Measurements from ENCODE around the gene SNX7. TPM values are rescaled to one million over a fixed set of nuclear protein-coding genes. Genes with fewer than 3 reads are reported as not detected.

SNX7 gene
- total and polyA plus RNA-seq, 2 donors (not counting 1 experiment from before 2014, with no cell fraction given) = 48.6 to 60.9 TPM

DNA sequence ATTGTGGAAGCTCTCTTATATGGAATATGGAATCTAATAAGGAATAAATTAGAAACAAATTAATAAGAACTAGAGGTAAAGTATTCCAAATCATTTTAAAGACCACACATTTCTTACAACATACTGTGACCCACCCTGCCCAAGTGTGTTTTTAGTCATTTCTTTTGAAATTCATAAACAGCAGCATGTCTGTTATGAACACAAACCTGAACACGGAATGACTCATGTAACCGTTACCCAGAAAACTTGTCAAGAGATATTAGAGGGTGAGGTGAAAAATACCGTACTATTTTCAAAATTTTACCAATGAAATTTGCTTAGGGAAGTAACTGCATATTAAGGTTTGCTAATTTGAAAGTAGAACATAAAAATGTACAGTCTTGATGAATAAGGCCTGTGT, 48.4 kb downstream of the SNX7 start:
- no peak overlapping the region for H2AFZ ChIP-seq (ENCODE audit: low read length)
- H3K4me3 ChIP-seq (replicated peaks in 1 of 4; ENCODE audit: control extremely low read depth in 1 of 4, insufficient read depth in 1 of 4, low read depth in 3 of 4, low read length in 4 of 4) = no peak overlapping the region
- H3K36me3 ChIP-seq (ENCODE audit: control insufficient read depth, insufficient read depth, low read length) = no peaks in the 10 kb centered on the region
- DNase-seq (ENCODE audit: low read depth in 2 of 2) = no peak
- H3K4me2 ChIP-seq (ENCODE audit: extremely low read depth, insufficient read depth, low read length) = no peak overlapping the region
- TF ChIP-seq, protein P1, sequence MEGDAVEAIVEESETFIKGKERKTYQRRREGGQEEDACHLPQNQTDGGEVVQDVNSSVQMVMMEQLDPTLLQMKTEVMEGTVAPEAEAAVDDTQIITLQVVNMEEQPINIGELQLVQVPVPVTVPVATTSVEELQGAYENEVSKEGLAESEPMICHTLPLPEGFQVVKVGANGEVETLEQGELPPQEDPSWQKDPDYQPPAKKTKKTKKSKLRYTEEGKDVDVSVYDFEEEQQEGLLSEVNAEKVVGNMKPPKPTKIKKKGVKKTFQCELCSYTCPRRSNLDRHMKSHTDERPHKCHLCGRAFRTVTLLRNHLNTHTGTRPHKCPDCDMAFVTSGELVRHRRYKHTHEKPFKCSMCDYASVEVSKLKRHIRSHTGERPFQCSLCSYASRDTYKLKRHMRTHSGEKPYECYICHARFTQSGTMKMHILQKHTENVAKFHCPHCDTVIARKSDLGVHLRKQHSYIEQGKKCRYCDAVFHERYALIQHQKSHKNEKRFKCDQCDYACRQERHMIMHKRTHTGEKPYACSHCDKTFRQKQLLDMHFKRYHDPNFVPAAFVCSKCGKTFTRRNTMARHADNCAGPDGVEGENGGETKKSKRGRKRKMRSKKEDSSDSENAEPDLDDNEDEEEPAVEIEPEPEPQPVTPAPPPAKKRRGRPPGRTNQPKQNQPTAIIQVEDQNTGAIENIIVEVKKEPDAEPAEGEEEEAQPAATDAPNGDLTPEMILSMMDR (conservative IDR thresholded peaks at IDR 0.05 in 1 of 2, IDR thresholded peaks at IDR 0.05 in 1 of 2; ENCODE audit: low read depth in 1 of 2, low read length in 2 of 2) = no peak
- no peak for TF ChIP-seq EZH2 (IDR thresholded peaks at IDR 0.05; ENCODE audit: low read length, missing control alignments)
- no peaks in the 10 kb centered on the region for H3K79me2 ChIP-seq (ENCODE audit: control insufficient read depth, insufficient read depth, low read length)
- H3K9ac ChIP-seq (ENCODE audit: insufficient read depth, low read length) = no peak overlapping the region
- no peaks in the 10 kb centered on the region for H3K27me3 ChIP-seq (ENCODE audit: control insufficient read depth, insufficient read depth, low read length)
- H4K20me1 ChIP-seq (ENCODE audit: control insufficient read depth, extremely low read depth, insufficient read depth, low read length) = no peaks in the 10 kb centered on the region
- no peaks in the 10 kb centered on the region for H3K9me3 ChIP-seq (ENCODE audit: control insufficient read depth, insufficient read depth, low read depth, low read length)
- H3K27ac ChIP-seq (ENCODE audit: insufficient read depth, low read length) = no peak overlapping the region
- H3K4me1 ChIP-seq (ENCODE audit: control insufficient read depth, extremely low read depth, insufficient read depth, low read length) = no peaks in the 10 kb centered on the region

DNA sequence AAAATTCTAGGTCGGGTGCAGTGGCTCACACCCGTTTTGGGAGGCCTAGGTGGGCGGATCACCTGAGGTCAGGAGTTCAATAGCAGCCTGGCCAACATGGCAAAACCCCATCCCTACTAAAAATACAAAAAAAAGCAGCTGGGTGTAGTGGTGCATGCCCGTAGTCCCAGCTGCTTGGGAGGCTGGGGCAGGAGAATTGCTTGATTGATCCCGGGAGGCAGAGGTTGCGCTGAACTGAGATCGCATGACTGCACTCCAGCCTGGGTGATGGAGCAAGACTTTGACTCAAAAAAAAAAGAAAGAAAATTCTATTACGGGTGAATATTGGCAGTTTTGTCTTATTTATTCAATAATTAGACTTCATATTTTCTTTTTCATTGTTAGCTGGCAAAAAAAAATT, 62.1 kb downstream of the SNX7 start:
- Histone ChIP-seq H3K79me2 (ENCODE audit: control insufficient read depth, insufficient read depth, low read length) (no peaks in the 10 kb centered on the region), H2AFZ (ENCODE audit: low read length) (no peak overlapping the region), H3K9me3 (ENCODE audit: control insufficient read depth, insufficient read depth, low read depth, low read length) (no peaks in the 10 kb centered on the region), H4K20me1 (ENCODE audit: control insufficient read depth, extremely low read depth, insufficient read depth, low read length) (no peaks in the 10 kb centered on the region), H3K27me3 (ENCODE audit: control insufficient read depth, insufficient read depth, low read length) (no peaks in the 10 kb centered on the region), H3K4me1 (ENCODE audit: control insufficient read depth, extremely low read depth, insufficient read depth, low read length) (no peaks in the 10 kb centered on the region), H3K4me3 (replicated peaks in 1 of 4; ENCODE audit: control extremely low read depth in 1 of 4, insufficient read depth in 1 of 4, low read depth in 3 of 4, low read length in 4 of 4) (no peak overlapping the region), H3K36me3 (ENCODE audit: control insufficient read depth, insufficient read depth, low read length) (no peaks in the 10 kb centered on the region), H3K9ac (ENCODE audit: insufficient read depth, low read length) (no peak overlapping the region), H3K27ac (ENCODE audit: insufficient read depth, low read length) (no peak overlapping the region), H3K4me2 (ENCODE audit: extremely low read depth, insufficient read depth, low read length) (no peak overlapping the region)
- TF ChIP-seq, protein P1 (conservative IDR thresholded peaks at IDR 0.05 in 1 of 2, IDR thresholded peaks at IDR 0.05 in 1 of 2; ENCODE audit: low read depth in 1 of 2, low read length in 2 of 2) = no peak
- no peak for TF ChIP-seq EZH2 (IDR thresholded peaks at IDR 0.05; ENCODE audit: low read length, missing control alignments)
- DNase-seq (ENCODE audit: low read depth in 2 of 2) = no peak

DNA sequence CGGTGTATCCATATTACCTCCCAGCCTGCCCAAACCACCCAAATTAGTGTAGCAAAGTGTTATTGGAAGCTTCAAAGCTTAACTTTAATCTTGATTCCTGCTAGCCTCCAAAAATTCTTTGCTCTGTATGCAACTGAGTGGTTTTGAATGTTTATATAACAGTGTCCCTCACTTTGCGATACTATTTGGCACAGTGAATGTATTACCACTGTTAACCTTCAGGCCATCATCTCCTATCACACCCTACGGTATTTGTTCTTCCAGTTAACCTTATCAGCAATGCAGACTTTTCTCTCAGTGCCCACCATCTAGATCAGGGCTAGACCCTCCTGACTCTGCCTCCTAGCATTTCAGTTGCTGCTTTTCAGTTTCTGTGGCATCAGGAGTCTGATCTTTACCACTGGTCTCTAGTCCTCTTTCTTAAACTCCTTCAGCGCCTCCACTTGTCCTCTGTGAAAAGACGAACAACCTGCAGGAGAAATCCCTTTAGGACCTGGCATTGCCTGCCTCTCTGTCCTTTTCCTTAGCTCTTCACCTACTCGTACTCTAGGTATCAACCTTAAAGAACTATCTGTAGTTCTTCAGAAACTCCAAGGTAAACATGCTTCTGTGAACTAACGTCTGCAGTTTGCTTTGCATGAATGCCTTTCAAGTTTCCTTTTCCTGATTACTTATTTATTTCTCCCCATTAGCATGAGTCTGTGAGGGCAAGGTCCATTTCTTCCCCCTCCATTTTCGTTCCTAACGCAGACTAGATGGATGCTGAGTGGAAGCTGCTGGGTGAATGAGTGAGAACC, 71.7 kb downstream of the SNX7 start:
- peak; percentile 4 to 30 for DNase-seq (ENCODE audit: low read depth in 2 of 2)
- Histone ChIP-seq H3K36me3 (ENCODE audit: control insufficient read depth, insufficient read depth, low read length) (no peaks in the 10 kb centered on the region), H2AFZ (ENCODE audit: low read length) (no peak overlapping the region), H3K4me3 (replicated peaks in 1 of 4; ENCODE audit: control extremely low read depth in 1 of 4, insufficient read depth in 1 of 4, low read depth in 3 of 4, low read length in 4 of 4) (no peak overlapping the region), H3K79me2 (ENCODE audit: control insufficient read depth, insufficient read depth, low read length) (no peaks in the 10 kb centered on the region), H4K20me1 (ENCODE audit: control insufficient read depth, extremely low read depth, insufficient read depth, low read length) (peaks cover 1% of the 10 kb centered on the region), H3K9ac (ENCODE audit: insufficient read depth, low read length) (no peak overlapping the region), H3K9me3 (ENCODE audit: control insufficient read depth, insufficient read depth, low read depth, low read length) (no peaks in the 10 kb centered on the region), H3K27me3 (ENCODE audit: control insufficient read depth, insufficient read depth, low read length) (no peaks in the 10 kb centered on the region), H3K4me1 (ENCODE audit: control insufficient read depth, extremely low read depth, insufficient read depth, low read length) (no peaks in the 10 kb centered on the region), H3K27ac (ENCODE audit: insufficient read depth, low read length) (no peak overlapping the region), H3K4me2 (ENCODE audit: extremely low read depth, insufficient read depth, low read length) (no peak overlapping the region)
- TF ChIP-seq EZH2 (IDR thresholded peaks at IDR 0.05; ENCODE audit: low read length, missing control alignments) = no peak
- TF ChIP-seq, protein P1 (conservative IDR thresholded peaks at IDR 0.05 in 1 of 2, IDR thresholded peaks at IDR 0.05 in 1 of 2; ENCODE audit: low read depth in 1 of 2, low read length in 2 of 2) = no peak
